Measurements from ENCODE around the gene HNRNPUL1.

Gene HNRNPUL1

DNA sequence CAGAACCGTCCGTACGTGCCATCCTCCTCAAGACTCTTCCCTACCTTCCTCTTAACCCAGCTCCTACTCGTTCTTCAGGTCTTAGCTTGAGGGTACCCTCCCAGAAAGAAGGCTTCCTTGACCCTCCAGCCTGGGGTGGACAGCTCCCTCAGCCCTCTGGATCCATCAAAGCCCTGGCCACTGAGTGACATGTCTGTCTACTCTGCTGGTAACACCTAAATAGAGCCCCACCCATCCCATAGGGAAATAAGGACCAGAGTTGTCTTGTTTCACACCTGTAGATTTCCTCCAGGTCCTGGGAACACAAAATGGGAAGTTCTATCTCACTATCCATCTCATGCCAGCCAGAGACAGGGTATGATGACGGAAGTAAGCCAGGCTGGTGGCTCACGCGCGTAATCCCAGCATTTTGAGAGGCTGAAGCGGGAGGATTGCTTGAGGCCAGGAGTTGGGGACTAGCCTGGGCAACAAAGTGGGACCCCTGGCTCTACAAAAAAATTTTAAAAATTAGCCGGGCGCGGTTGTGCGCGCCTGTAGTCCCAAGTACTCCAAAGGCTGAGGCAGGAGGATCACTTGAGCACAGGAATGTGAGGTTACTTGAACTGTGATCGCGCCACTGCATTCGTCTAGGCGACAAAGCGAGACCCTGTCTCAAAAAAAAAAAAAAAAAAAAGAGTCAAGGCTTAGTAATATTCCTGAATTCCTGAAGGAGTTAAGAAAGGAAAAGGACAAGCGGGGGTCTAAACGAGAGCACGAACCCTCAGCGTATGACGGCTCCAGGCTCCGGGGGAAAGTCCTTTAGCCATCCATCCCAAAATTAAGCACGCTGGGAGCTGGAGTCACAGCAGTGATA, 45.2 kb downstream of the HNRNPUL1 start:
- DNase-seq = no peak

DNA sequence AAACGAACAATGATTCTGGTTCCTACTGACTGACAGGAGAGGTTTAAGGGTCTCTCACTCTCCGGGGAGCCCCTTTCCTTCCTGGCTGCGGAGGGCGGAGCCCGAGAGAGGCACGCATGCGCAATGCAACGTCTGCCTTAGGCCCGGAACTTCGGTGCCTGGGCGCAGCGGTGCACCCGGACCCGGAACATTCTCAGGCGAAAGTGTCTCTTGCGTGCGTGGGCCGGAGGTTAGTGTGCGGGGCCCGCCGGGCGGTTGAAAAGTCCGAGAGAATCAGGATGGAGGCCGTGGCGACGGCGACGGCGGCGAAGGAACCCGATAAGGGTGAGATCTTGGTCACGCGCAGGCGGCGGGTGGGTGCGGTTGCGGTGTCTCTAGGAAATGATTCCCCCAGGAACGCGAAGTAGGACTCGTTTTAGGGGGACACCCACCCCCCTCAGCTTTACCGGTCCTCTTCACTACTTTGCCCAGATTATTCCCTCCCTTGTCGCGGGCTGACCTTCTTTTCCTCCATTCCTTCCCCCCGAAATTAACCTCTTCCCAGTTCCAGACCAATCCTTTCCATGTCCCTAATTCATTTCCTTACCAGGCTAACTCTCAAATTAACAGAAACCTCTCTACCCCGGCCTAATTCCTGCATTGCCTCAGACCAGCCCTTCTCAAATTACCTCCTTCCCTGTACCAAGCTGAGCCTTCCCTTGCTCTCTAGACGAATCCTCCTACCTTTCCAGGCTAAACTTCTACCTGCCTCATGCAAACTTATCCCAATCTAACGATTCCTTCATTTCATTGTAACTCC, 46.1 kb downstream of the HNRNPUL1 start, which contains the start of gene CCDC97:
CCDC97 (plus strand) TSS at position 140 of the 799 bp plus-strand sequence; CDS start at position 279, 139 bp downstream.
- peak; percentile 87 for DNase-seq

DNA sequence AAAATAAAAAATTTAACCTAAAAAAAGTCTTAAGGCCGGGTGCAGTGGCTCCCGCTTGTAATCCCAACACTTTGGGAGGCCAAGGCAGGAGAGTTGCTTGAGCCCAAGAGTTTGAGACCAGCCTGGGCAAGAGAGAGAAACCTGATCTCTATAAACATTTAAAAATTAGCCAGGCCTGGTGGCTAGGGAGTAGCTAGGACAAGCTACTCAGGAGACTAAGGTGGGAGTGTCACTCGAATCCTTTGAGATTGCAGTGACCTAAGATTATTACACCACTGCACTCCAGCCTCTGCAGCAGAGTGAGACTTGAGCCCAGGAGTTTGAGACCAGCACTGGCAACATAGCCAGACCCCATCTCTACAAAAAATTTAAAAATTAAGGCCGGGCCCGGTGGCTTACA, 46.9 kb downstream of the HNRNPUL1 start:
- no peak for DNase-seq

DNA sequence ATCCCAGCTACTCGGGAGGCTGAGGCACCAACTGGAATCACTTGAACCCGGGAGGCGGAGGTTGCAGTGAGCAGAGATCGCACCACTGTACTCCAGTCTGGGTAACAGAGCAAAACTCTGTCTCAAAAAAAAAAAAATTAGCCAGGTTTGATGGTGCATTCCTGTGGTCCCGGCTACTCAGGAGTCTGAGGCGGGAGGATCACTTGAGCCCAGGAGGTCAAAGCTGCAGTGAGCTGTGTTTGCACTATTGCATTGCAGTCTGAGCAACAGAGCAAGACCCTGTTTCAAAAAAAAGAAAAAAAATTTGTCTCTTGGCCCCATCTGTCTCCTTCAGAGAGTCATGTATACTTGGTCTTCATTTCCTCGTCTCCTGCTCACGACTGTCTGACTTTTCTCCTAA, 47.4 kb downstream of the HNRNPUL1 start:
- DNase-seq = no peak

DNA sequence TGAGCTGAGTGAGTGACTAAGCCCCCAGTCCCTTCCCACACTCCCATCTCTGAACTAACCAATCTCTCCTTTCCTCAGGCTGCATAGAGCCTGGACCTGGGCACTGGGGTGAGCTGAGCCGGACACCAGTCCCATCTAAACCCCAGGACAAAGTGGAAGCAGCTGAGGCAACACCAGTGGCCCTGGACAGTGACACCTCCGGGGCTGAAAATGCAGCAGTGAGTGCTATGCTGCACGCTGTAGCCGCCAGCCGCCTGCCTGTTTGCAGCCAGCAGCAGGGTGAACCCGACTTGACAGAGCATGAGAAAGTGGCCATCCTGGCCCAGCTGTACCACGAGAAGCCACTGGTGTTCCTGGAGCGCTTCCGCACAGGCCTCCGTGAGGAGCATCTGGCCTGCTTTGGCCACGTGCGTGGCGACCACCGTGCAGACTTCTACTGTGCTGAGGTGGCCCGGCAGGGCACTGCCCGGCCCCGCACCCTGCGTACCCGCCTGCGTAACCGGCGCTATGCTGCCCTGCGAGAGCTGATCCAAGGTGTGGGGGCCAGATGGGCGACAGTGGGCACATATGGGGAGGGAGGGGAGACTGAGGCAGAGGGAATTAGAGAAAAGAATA, 52.2 kb downstream of the HNRNPUL1 start:
- DNase-seq = no peak

DNA sequence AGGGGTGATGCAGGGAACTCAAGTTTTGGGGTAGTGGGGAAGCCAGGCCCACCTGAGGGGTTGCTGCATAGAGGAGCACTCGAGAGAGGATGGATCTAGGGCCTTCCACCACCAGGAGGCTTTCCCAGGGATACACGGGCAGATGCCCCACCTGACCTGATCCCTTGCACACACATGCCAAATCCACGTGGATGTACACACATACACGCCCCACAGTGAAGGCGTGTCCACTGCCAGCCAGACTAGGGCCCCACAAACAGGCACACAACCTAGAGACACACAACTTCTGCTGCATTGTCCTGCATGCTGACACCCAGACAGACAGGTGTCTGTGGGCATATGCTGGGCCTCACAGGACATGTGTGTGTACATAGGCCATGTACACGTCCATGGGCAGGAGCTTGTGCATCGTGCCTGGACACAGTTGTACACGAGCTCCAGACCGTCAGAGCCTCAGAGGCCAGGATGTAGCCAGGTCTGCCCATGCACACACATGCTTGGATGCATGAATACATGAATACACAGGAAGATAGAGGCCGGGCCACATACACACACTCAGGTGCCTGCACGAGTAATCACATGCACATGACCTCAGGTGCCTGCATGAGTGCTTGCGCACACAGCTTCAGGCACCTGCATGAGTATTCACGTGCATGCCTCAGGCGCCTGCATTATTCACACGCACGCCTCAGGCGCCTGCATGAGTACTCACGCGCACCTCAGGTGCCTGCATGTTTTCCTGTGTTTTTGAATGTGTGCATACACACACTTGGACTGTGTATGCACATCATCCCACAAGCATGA, 54.7 kb downstream of the HNRNPUL1 start:
- no peak for DNase-seq

DNA sequence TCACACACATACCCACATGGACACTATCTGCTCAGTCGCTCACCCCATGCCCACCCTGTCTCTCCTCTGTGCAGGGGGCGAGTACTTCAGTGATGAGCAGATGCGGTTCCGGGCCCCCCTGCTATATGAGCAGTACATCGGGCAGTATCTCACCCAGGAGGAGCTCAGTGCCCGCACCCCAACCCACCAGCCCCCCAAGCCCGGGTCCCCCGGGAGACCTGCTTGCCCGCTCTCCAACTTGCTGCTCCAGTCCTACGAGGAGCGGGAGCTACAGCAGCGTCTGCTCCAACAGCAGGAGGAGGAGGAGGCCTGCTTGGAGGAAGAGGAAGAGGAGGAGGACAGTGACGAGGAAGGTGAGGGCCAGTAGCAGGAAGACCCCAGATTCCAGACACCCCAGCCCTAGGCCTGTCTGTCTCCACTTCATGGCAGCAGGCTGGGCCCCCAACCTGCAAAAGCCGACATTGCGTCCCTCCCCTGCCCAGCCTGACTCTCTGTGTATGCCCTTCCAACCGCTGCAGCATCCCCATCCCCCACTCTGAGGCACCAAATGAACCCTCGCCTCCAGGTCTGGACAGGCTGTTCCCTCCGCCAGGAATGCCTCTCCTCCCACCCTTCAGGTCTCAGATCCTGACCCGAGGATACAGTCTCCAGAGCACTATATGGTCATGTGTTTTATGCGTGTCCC, 55.5 kb downstream of the HNRNPUL1 start:
- DNase-seq = no peak

DNA sequence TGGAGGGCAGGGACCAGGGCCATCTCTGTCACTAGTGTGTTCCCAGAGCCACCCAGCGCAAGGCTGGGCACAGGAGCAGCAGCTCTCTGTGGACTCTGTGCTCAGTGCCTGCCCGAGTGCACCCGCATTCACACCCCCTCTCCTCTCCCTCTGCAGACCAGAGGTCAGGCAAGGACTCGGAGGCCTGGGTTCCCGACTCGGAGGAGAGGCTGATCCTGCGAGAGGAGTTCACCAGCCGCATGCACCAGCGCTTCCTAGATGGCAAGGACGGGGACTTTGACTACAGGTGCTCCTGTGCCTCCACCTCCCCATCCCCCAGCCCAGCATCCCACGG, 56.0 kb downstream of the HNRNPUL1 start:
- DNase-seq = no peak

DNA sequence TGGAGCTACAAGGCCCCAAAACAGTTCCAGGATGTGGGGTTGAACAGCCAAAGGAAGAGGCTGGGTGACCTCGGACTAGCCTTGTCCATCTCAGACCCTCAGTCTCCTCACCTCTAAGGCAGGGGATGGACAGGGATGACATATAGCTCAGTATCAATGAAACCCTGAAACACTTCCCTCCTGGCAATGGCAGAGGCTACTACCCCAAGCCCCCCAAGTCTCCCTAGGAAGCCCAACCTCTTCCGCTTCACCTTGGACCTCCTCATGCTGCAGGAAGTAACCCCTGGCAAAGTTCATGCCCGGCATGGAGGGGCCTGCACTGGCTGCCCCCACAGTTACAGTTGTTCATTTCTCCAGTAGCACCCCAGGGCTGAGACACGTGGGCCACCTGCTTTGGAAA, 56.4 kb downstream of the HNRNPUL1 start:
- no peak for DNase-seq

DNA sequence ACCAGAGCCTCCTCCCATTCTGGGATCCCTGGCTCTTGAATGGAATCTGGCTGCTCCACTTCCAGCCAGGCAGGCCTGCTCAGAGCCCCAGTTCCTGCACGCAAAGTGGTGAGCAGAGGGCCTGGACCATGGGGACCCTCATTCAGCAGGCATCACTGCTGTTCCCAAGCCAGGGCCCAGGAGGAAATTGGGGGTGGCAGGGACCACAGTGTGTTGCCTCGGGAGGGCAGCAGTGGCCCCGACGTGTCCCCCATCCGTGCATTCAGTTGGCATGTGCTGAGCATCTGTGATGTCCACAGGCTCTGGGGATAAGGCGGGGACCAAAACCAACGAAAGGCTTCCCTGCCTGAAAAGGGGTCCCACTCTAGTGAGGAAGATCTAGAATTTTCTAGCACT, 57.0 kb downstream of the HNRNPUL1 start:
- DNase-seq = no peak

DNA sequence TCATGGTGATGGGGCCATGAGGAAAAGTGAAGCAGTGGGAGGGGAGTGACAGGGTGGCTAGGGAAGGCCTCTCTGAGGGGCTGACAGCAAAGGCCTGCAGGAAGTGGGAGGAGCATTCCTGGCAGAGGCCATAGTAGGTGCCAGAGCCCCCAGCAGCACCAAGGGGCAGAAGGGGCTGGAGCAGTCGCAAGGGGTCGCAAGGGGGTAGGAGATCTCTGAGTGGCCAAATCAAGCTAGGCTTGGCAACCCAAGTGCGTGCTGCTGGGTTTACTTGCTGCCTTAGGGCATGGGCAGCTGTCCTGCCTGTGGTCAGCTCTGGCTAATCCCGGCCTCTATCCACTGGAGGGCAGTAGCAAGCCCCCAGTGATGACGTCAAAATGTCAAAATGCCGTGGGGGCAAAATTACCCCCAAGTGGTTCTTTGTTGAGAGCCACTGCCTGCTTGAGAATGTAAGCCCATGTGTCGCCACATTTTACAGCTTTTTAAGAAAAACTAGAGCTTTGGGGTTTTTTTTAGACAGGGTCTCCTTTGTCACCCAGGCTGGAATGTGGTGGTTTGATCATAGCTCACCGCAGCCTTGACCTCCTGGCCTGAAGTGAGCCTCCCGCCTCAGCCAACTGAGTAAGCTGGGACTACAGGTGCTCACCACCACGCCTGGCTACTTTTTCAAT, 57.6 kb downstream of the HNRNPUL1 start:
- no peak for DNase-seq

DNA sequence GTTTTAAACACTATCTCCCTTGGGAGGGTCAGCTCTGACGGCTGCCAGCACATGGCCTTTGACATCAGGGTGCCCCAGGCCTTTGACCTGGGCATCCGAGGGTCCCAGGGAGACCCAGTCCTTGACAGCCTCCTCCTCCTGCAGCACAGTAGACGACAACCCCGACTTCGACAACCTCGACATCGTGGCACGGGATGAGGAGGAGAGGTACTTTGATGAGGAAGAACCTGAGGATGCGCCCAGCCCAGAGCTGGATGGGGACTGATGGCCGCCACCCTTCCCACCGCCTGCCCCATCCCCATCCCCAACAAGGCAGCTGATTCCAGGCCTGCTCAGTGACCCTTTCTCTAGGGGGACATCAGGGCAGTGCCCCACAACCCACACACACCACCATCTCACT, 58.3 kb downstream of the HNRNPUL1 start:
- no peak for DNase-seq

DNA sequence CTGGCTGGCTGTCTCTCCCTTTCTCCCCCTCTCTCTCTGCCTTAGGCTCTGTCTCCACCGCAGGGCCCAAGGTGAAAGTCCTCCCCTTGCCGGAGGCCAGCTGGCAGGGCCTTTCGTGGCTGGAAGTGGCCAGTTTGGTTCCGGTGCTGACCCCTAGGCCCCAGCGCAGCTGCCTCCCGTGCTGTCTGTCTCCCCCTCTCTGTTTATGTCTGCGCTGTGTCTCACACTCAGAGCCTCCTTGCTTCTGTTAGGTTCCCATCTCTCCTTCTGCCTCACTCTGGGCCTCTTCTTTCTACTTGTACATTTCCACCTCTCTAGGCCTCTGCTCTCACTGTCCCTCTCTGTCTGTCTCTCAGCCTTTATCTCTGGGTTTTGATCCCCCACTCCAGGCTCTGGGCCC, 58.9 kb downstream of the HNRNPUL1 start:
- no peak for DNase-seq

DNA sequence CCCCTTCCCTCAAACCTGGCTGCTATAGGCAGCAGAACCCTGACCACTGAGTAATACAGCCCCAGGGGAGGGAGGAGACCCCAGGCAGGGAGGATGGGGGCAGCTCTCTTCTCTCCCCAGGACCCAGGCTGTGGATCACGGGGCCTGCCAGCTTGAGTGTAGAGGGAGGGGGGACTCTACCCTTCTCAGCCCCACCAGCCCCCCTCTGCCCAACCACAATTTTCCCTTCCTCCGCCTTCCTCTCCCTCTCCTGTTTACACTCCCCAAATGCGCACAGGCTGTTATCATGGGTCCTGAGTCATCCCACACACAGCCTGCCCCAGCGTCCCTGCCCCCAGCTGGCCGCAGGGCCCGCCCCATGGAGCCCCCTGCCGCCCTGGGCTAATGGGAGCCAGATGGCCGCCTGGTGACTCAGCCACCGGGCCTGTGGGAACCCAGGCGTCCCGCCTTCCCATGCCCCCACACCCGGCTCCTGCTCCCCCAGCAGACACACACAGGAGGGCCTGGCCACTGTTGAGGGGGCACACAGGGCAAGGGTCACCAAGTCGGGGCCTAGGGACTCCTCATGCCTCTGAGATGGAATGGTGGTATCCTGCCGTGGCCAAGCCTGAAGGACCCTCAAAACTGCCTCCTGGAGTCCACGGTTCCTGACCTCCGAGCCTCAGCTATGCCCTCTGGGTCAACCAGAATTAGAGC, 59.4 kb downstream of the HNRNPUL1 start:
- DNase-seq = no peak

DNA sequence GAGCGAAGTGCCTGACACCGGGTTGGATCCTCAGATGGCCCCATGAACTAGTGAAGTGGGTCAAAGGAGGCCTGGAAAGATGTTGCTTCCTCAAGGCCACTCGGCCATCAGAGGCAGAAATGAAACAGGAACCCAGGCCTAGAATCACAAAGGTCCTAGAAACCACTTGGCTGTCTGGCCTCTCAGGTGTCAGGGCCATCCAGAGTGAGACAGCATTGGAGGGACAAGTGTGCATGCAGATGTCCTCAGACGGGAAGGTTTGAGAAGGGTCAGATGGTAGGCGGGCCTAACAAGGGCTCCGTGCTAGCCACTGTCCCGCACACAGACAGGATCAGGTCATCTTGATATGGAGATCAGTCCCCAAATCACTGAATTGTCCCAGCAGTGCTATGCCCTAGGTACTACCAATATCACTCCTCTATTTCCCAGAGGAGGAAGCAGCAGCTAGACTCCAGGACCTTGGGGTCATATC, 60.1 kb downstream of the HNRNPUL1 start:
- DNase-seq = no peak

DNA sequence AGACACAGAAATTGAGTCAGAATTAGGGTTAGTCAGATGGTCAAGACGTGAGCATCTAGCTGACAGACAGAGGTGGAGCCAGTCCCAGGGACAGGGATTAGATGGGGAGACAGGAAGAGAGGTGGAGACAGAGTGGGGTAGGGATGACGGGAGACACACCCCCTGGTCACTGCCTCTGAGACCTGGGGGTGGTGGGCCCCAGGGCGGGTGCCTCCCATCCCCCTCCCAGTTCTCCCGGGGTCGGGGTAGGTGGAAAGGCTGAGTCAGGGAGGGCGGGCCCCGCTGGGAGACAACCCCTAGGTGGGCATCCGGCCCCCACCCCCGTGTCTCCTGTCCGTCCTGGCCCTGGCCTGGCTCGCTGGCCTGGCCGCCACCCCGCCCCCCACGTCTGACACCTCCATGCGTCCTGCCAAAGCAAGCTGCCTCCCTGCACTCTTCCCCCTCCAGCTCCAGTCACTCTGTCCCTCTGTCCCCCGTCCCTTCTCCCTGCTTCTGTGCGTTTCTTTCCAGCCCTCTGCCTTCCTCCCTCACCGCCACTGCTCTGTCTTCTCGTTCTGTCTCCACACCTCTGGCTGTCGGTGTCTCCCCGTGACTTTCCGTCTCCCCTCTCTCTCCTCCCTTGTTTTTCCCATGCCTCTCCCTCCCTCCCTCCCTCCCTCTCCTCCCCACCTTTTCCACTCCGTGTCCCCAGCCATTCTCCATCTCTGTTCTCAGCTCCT, 60.9 kb downstream of the HNRNPUL1 start:
- peak; percentile 43 for DNase-seq

DNA sequence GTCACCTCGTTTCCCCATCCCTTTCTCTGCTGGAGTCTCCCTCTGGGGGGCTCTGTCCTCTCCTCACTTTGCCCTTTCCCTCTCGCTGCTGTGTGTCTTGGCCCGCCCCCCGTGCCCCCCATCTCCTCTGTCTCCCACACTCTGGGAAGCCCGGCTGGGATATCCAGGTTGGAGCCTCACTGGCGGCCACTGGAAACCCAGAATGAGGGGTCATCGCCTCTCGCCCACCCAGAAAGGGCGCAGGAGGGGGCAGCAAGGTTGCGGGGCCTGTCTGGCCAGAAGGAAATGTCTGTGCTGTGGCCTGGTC, 61.4 kb downstream of the HNRNPUL1 start:
- DNase-seq = no peak

DNA sequence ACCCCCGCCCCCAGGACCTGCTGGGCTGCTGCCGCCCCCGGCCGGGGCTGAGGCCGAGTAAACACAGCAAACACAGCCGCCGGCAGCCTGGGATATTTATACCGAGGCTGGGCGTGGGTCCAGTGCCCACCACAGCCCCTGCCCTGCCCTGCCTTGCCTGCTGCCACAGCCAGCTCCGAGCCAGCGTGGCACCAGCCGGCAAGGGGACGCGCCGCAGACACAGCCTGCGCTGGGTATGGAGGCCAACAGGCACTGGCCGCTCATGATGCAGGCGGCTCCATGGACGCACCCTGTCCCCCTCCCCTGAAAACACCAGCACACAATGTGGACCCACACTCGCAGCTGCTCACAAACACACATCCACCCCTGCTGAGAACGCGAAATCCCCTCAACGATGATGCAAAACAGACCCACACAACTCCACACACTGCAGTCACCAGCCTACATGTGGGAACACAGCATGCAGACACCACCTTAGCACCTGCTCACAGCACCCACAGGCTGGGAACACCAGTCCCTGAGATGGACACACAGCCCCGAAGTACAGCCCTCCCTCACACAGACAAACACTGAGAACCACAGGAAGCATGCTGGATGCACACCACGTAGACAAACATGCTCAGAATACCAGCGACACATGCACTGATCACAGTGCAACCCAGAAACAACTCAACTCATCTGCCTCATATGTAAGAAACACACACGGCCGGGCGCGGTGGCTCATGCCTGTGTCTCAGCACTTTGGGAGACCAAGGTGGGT, 62.0 kb downstream of the HNRNPUL1 start:
- no peak for DNase-seq

DNA sequence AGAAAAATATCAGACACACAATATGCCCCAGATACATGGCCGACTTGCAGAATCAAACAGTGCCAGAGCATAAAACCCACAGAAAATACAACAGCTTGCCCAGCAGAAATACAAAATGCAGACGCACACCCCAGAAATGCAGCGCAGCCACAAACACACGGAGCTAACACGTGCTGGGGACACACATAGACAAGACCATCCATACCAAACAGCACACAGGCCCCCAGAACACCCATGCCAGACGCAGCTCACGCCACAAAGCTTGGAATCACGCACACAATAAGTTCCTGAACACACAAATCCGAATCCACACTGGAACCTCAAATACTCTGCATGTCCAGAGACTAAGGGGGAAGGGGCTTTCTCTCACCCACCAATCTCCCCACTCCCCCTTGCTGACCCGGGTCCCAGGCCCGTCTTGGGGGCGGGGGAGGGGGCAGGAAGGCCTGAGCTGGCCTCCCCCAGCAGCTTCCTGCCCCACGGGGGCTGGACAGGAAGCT, 63.0 kb downstream of the HNRNPUL1 start:
- no peak for DNase-seq

Data from activated CD8-positive, alpha-beta memory T cell treated with anti-CD3 and anti-CD28 coated beads, Interleukin-2, amount 50 U/mL, for 4 hours (primary cell).